Osteoblast (primary cell): ENCODE data around the gene IRS1. TPM values are rescaled to one million over a fixed set of nuclear protein-coding genes. Genes with fewer than 3 reads are reported as not detected.

Experiments used
- DNase-seq: peaks from one replicate; pipeline ENCODE4 v3.0.0; 2011; ENCODE audit warnings: low spot score, mixed read lengths; ENCODE audit not compliant: insufficient read length; ENCODE audit errors: missing footprints
- H2AFZ ChIP-seq: 2 replicates; pipeline ENCODE4 v1.6.0; 2011; ENCODE audit warnings: mild to moderate bottlenecking, low read length
- H3K27ac ChIP-seq: 2 replicates; pipeline ENCODE4 v1.5.1; 2011; ENCODE audit warnings: mild to moderate bottlenecking, low read depth, low read length, moderate library complexity
- H3K27me3 ChIP-seq: 2 replicates; pipeline ENCODE4 v1.6.0; 2012; ENCODE audit warnings: mild to moderate bottlenecking, control low read depth, inconsistent platforms, low read length, moderate library complexity; ENCODE audit not compliant: insufficient read depth
- H3K36me3 ChIP-seq: 2 replicates; pipeline ENCODE4 v1.5.1; 2011; ENCODE audit warnings: mild to moderate bottlenecking, low read length, control low read depth, moderate library complexity; ENCODE audit not compliant: insufficient read depth
- H3K4me1 ChIP-seq: 2 replicates; pipeline ENCODE4 v1.5.1; 2011; ENCODE audit warnings: mild to moderate bottlenecking, low read length, control low read depth, moderate library complexity; ENCODE audit not compliant: insufficient read depth
- H3K4me2 ChIP-seq: 2 replicates; pipeline ENCODE4 v1.6.0; 2011; ENCODE audit warnings: mild to moderate bottlenecking, low read length; ENCODE audit not compliant: insufficient read depth
- H3K4me3 ChIP-seq: fragments of 200-600 bp; sonication (generic); 3 replicates; pipeline ENCODE4 v1.5.1; 2012; ENCODE audit warnings: mild to moderate bottlenecking, low read length, inconsistent platforms; ENCODE audit not compliant: insufficient read depth
- H3K79me2 ChIP-seq: 2 replicates; pipeline ENCODE4 v1.6.0; 2012; ENCODE audit warnings: mild to moderate bottlenecking, low read length, control low read depth, inconsistent platforms; ENCODE audit not compliant: insufficient read depth
- H3K9me3 ChIP-seq: 2 replicates; pipeline ENCODE4 v1.5.1; 2011; ENCODE audit warnings: low read depth, low read length, control low read depth
- H4K20me1 ChIP-seq: 2 replicates; pipeline ENCODE4 v1.6.0; 2012; ENCODE audit warnings: mild to moderate bottlenecking, low read length, control low read depth; ENCODE audit not compliant: insufficient read depth
- CTCF ChIP-seq: IDR thresholded peaks from 2 replicates; pipeline ENCODE4 v1.5.1; 2011; ENCODE audit warnings: mild to moderate bottlenecking, low read depth, low read length, moderate library complexity; ENCODE audit errors: extremely low read depth
- total RNA-seq: library from RNA; depleted of rRNA; stranded (reverse); fragments of >200 nt; gene quantifications from 2 replicates; pipeline ENCODE4 v1.2.3, GENCODE V29; 2012

The IRS1 gene
- total RNA-seq, 1 donor: 27.9 TPM

- no peaks in the 10 kb centered on the region for H4K20me1 ChIP-seq
- H3K4me2 ChIP-seq: no peak overlapping the region
- H3K27me3 ChIP-seq: no peaks in the 10 kb centered on the region
- peaks cover 17% of the 10 kb centered on the region for H3K79me2 ChIP-seq
- H3K36me3 ChIP-seq: peaks cover 17% of the 10 kb centered on the region
- peak; percentile 29 for TF ChIP-seq CTCF
- no peak overlapping the region for H2AFZ ChIP-seq
- peaks cover 31% of the 10 kb centered on the region for H3K4me1 ChIP-seq
- no peak overlapping the region for H3K4me3 ChIP-seq
- no peak overlapping the region for H3K27ac ChIP-seq
- DNase-seq: no peak
- H3K9me3 ChIP-seq: no peaks in the 10 kb centered on the region
Observed at GRCh38 chr2:226730481-226730880, 69.1 kb downstream of the IRS1 start.

- no peaks in the 10 kb centered on the region for H3K9me3 ChIP-seq
- no peaks in the 10 kb centered on the region for H3K27me3 ChIP-seq
- H3K79me2 ChIP-seq: peaks cover 5% of the 10 kb centered on the region
- H3K27ac ChIP-seq: no peak overlapping the region
- H4K20me1 ChIP-seq: no peaks in the 10 kb centered on the region
- no peak for DNase-seq
- no peak overlapping the region for H2AFZ ChIP-seq
- H3K4me1 ChIP-seq: peaks cover 28% of the 10 kb centered on the region
- TF ChIP-seq CTCF: no peak
- no peak overlapping the region for H3K4me2 ChIP-seq
- peaks cover 5% of the 10 kb centered on the region for H3K36me3 ChIP-seq
- no peak overlapping the region for H3K4me3 ChIP-seq
Observed at GRCh38 chr2:226728996-226729395, 70.6 kb downstream of the IRS1 start.

GRCh38 chr2:226727251-226727650, 72.4 kb downstream of the IRS1 start:
- Histone ChIP-seq H3K27ac (peak overlapping the region; percentile 66), H3K4me2 (no peak overlapping the region), H3K4me3 (no peak overlapping the region), H3K79me2 (no peaks in the 10 kb centered on the region), H3K27me3 (no peaks in the 10 kb centered on the region), H2AFZ (no peak overlapping the region), H3K4me1 (peaks cover 29% of the 10 kb centered on the region), H3K9me3 (no peaks in the 10 kb centered on the region), H3K36me3 (no peaks in the 10 kb centered on the region), H4K20me1 (no peaks in the 10 kb centered on the region)
- no peak for DNase-seq
- no peak for TF ChIP-seq CTCF

GRCh38 chr2:226726546-226726945, 73.1 kb downstream of the IRS1 start:
- H3K27ac ChIP-seq: peak overlapping the region; percentile 66

More at GRCh38 chr2:226726546-226726945, 73.1 kb downstream of the IRS1 start:
- Histone ChIP-seq H3K4me3 (peak overlapping the region; percentile 40), H2AFZ (peak overlapping the region; percentile 12), H3K27me3 (no peaks in the 10 kb centered on the region), H3K9me3 (no peaks in the 10 kb centered on the region), H3K4me2 (peak overlapping the region; percentile 75), H4K20me1 (no peaks in the 10 kb centered on the region), H3K36me3 (no peaks in the 10 kb centered on the region), H3K79me2 (no peaks in the 10 kb centered on the region), H3K4me1 (peaks cover 29% of the 10 kb centered on the region)
- DNase-seq: no peak
- no peak for TF ChIP-seq CTCF
